ENCODE results near the gene SEMA4B.

The SEMA4B gene

DNA sequence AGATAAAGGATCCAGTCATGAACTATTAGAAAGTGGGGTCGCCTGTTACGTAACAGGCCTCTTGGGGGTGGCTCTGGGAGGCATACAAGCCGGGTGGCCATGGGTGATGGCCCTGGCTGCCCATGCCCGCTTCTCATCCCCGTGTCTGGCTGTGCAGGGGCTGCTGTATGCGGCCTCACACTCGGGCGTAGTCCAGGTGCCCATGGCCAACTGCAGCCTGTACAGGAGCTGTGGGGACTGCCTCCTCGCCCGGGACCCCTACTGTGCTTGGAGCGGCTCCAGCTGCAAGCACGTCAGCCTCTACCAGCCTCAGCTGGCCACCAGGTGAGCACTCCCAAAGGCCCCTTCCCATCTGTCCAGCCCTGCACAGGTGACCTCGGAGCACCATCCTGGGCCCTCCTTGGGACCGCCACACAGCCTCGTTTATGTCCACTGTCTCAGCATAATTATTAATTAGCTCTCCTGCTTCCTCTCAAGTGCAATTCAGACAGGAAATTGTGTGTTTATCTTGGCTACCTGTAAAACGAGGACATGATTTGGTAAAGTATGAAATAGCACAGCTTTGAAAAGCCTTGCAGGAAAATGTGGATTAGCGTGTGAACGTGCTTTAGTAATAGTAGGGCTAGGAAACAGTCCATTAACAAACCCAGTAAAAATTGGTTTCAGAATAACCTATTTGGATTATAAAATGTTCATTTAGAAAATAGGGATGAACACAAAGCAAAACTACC is 24.5 kb downstream of the SEMA4B start:
- DNase-seq (ENCODE audit: low read depth), result no peak

DNA sequence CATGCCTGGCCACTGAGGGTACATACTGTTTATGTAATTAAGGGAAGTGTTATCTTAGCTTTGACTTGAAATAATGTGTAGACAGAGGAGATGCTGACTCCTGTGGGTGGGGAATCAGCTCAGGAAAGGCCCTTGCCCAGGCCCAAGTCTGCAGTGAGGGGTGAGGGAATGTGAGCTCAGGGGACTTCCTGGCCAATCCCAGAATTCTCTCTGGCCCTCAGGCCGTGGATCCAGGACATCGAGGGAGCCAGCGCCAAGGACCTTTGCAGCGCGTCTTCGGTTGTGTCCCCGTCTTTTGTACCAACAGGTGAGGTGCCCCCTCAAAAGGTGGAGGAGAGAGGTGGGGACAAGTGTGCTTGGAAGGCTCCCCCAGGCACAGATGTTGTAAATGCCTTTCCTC is 26.2 kb downstream of the SEMA4B start:
- DNase-seq (ENCODE audit: low read depth), result no peak

DNA sequence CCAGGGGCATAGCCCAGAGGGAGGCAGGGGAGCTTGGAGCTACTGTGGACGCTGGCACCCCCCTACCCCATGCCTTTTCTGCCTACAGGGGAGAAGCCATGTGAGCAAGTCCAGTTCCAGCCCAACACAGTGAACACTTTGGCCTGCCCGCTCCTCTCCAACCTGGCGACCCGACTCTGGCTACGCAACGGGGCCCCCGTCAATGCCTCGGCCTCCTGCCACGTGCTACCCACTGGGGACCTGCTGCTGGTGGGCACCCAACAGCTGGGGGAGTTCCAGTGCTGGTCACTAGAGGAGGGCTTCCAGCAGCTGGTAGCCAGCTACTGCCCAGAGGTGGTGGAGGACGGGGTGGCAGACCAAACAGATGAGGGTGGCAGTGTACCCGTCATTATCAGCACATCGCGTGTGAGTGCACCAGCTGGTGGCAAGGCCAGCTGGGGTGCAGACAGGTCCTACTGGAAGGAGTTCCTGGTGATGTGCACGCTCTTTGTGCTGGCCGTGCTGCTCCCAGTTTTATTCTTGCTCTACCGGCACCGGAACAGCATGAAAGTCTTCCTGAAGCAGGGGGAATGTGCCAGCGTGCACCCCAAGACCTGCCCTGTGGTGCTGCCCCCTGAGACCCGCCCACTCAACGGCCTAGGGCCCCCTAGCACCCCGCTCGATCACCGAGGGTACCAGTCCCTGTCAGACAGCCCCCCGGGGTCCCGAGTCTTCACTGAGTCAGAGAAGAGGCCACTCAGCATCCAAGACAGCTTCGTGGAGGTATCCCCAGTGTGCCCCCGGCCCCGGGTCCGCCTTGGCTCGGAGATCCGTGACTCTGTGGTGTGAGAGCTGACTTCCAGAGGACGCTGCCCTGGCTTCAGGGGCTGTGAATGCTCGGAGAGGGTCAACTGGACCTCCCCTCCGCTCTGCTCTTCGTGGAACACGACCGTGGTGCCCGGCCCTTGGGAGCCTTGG is 27.0 kb downstream of the SEMA4B start:
- no peak for DNase-seq (ENCODE audit: low read depth)

DNA sequence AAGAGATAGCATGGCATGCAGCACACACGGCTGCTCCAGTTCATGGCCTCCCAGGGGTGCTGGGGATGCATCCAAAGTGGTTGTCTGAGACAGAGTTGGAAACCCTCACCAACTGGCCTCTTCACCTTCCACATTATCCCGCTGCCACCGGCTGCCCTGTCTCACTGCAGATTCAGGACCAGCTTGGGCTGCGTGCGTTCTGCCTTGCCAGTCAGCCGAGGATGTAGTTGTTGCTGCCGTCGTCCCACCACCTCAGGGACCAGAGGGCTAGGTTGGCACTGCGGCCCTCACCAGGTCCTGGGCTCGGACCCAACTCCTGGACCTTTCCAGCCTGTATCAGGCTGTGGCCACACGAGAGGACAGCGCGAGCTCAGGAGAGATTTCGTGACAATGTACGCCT is 27.8 kb downstream of the SEMA4B start:
- no peak for DNase-seq (ENCODE audit: low read depth)

DNA sequence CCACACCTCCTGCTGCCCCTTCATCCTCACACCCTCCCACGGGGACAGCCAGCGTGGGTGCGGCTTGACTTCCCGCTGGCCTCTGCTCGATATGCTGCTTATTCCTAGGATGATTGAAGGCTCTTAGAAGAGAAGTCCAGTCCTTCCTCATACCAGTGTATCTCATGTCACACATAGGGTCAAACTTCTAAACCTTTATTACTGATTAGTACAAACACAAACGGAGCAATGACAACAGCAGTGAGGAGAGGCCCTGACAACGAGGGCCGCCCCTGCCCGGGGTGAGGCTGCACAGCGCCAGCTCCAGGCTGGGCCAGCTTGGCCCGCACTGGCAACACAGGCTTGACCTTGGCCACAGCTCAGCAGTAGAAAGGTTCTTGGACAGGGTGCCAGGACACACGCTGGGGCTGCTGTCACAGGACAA is 29.0 kb downstream of the SEMA4B start:
- no peak for DNase-seq (ENCODE audit: low read depth)

DNA sequence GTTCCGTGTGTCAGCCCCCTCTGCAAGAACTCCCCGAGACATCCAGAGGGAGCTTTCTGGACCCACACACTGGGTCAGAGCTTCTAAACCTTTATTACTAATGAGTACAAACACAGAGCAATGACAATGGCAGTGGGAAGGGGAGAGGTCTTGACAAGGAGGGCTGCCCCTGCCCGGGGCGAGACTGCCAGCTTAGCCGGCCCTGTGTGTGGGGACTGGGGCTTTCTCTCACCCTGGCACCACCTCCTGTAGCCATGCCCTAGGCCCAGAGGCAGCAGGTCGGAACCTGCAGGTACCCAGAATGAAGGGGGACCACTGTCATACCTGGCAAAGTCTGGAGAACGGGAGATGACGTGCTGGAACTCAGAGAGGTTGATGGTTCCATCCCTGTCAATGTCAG is 29.5 kb downstream of the SEMA4B start:
- DNase-seq (ENCODE audit: low read depth), result no peak

DNA sequence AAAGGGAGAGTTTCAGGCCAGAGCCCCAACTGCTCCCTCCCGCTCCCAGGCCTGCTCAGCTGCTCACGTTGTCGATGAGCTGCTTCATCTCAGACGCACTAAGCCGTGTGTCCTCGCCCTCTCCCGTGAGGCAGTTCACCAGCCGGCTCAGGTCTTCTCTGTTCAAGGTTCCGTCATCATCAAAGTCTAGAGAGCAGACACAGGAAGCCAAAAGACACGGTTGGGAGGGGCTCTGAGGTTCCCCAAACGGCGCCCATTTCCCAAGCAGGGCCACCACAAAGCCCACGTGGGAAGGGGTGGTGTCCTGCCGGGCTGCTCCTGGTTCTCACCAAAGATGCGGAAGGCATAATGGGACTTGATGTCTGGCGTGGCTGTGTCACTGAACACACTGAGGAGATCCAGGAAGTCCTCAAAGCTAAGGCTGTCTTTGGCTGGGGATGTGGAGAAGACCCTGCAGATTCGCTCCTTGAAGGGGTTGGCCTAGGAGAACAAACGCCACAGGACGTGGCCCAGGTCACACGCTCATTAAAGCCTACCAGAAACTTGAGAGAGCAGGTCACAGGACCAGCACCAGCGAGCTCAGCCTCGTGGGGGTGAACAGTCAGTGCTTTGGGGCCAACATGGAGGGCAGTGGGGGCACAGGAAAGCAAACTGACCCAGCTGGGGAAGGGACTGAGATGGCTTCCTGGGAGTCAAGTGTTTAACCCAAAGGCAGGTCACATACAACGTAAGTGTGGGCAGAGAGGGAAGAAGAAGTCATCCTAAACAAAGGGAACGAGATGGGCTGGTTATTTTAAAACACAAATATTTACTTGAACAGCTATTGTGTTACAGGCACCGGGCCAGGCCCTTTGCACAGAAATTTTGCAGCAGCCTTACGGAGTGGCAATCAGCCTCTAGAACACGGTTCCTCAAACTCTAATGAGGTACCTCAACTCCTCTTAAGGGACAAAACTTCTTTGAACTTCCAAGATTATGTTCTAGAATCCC is 30.2 kb downstream of the SEMA4B start:
- DNase-seq (ENCODE audit: low read depth), result no peak

DNA sequence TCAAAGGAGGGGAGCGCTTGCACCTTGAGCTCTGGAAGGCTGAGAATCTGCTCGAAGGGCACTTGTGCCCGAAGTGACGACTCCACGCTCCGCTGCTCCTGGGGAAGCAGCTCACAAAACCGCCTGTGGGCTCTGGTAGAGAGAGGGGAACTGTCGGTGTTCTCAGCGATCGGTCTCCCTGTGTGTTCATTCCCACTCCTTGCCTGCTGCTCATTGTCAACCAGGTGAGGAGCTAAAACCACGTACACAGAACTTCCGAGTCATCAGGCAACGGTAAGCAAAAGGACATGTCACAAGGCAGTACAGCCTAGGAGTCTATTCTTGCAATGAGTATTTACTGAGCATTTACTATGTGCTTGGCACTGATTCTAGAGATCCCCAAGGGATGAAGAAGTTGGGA is 31.1 kb downstream of the SEMA4B start:
- no peak for DNase-seq (ENCODE audit: low read depth)

DNA sequence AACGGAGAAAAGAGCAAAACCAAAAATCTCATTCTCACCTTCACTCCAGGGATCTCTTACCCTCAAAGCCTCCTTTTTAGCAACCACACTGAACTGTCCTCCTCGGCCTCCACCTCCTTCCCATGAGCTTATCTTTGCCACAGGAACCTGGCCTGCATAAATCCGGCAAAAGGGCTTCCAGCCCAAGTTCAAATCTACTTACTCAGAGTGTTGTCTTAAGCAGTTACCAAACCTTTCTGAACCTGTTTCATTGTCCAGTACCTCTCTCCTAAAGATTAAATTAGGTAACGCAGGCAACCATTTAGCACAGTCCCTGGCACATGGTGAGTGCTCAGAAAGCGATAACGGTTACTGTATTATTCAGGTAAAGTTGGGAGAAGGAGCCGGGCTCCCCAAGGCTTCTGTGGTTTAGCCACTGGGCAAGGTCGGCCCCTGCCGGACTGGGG is 31.8 kb downstream of the SEMA4B start:
- DNase-seq (ENCODE audit: low read depth), result peak; percentile 10

DNA sequence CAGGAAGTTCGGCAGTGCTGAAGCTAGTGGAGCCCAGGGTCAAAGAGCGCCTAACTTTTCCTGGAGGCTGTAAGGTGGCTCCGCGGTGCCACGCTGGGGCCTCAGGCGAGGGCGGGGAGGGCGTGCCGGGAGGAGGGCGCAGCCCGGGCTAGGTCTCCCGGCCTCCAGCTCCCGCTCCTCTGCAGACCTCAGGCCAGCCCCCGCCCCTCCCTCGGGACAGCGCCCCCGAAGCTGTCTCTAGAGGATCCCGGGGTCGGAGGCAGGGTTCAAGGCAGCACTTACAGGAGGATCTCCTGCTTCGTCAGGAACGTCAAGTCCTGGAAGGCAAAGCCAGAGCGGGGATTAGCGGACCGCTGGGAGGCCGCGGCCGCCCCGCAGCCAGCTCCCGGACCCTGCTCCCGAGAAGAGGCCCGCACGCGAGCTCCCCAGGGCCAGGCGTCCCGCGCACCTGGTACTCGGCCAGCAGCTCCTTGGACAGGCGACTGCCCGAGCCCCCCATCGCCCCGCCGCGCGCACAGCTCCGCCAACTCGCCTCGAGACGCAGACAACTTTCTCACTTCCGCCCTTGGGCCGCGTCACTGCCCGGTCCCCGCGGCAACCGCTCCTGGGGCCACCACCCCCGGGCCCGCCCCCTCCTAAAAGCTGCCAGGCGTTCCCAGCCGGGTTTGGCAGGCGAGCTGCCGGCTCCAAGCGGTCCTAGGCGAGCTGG is 32.4 kb downstream of the SEMA4B start, which contains the start of gene CIB1:
Gene CIB1 (minus strand): TSS at position 555 of the 709 bp plus-strand sequence. CDS start 56 bp downstream, at position 499.
- DNase-seq (ENCODE audit: low read depth), result peak; percentile 16

DNA sequence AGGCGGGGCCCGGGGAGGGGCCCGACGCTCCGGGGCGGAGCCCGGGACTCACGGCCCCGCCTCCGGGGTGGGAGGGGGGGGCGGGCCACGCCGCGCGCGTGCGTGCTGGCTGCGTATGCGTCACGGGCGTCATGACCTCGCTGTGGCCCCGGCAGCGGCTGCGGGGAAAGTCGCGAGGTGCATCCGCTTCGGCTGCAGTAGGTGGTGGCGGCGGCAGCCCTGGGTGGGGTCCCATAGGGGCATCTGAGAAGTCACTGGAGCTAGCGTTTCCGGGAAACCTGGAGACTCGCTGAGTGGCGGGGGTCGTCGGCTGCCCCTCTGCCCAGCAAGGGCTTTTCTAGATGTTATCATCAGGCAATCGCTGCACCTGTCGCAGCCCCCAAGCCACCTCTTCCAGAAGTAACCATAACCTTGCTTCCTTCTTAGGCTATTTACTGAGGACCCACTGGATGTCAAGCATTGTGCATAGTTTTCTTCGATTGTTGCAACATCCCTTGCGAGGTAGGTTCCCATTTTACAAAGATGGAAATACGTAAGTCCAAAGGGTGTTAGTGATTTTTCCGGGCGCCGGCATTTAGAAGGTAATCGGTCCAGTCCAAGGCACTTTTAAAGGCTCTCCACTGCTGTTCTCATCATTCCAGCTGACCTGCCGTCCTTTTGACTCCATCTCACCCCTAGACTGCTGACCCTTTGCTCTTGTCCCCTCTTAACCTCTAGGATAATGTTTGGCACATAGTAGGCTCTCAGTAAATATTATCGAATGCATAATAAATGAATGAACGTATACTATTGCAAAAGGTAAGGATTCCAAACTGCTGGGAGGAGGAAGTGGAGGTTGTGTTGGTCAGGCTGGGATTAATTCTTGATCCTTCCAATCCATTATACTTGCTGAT is 33.2 kb downstream of the SEMA4B start, which contains the start of gene GDPGP1:
Gene GDPGP1 (plus strand): TSS at position 114 of the 893 bp plus-strand sequence. CDS start 6,700 bp downstream, outside the sequence.
- DNase-seq (ENCODE audit: low read depth), result peak; percentile 74

DNA sequence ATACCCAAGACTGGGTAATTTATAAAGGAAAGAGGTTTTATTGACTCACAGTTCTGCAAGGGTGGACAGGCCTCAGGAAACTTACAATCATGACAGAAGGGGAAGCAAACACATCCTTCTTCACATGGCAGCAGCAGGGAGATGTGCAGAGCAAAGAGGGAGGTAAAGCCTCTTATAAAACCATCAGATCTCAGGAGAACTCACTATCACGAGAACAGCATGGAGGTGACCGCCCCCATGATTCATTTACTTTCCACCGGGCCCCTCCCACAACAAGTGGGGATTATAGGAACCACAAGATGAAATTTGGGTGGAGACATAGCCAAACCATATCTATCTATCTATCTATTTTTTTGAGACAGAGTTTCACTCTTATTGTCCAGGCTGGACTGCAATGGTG is 38.2 kb downstream of the SEMA4B start:
- no peak for DNase-seq (ENCODE audit: low read depth)

DNA sequence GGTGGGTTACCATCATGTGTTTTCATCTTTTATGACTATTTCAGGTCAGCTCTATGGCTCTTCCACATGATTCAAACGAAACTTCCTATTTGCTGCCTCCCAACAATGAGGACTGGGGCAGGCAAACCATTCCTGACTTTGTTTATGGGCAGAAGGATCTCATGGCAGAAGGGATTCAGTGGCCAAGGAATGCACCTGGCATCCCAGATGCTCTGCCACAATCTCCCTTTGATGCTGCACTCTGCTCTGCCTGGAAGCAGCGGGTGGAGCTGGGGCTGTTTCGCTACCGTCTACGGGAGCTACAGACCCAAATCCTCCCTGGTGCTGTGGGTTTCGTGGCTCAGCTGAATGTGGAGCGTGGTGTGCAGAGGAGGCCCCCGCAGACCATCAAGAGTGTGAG is 39.7 kb downstream of the SEMA4B start:
- no peak for DNase-seq (ENCODE audit: low read depth)

DNA sequence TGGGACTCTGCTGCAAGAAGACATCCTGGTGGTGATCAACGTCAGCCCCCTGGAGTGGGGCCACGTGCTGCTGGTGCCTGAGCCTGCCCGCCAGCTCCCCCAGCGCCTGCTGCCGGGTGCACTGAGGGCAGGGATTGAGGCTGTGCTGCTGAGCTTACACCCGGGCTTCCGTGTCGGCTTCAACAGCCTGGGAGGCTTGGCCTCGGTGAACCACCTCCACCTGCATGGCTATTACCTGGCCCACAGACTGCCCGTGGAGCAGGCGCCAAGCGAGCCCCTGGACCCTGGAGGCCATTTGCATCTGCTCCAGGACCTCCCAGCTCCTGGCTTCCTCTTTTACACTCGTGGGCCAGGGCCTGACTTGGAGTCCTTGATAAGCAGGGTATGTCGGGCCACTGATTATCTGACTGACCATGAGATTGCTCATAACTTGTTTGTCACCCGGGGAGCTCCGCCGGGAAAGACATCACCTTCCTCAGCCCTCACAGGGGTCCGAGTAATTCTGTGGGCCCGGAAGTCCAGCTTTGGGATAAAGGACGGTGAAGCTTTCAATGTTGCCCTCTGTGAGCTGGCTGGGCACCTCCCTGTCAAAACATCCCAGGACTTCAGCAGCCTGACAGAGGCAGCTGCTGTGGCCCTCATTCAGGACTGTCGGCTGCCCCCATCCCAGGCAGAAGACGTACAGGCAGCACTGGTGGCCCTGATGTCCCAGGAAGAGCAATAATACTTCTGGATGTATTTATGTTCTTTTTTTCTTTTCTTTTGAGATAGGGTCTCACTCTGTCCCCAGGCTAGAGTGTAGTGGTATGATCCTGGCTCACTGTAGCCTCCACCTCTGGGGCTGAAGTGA is 40.4 kb downstream of the SEMA4B start:
- DNase-seq (ENCODE audit: low read depth), result no peak

DNA sequence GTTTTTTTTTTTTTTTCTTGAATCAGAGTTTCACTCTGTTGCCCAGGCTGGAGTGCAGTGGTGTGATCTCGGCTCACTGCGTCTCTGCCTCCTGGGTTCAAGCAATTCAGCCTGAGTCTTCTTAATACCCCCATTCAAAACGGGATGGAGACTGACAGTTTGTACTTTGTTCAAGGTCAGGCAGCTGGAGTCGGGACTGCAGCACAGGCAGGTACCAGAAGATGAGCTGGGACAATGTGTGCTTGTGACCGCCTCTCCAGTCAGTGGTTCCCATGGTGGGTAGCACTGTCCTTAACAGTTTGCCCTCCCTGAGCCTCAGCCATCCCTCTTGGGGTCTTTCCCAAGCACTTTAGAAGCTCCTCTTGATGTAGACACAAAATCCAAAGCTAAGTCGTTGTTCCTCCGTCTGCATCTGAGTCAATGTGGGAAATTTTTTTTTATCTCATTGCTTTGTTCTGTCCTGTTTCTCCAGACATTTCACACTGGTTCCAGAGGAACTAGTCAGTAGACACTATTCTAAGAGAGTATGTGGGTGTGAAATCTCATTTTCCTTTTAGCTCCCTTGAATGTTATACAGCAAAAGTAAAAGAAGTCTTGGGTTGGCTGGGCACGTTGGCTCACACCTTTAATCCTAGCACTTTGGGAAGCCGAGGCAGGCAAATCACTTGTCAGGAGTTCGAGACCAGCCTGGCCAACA is 43.0 kb downstream of the SEMA4B start:
- DNase-seq (ENCODE audit: low read depth), result no peak

DNA sequence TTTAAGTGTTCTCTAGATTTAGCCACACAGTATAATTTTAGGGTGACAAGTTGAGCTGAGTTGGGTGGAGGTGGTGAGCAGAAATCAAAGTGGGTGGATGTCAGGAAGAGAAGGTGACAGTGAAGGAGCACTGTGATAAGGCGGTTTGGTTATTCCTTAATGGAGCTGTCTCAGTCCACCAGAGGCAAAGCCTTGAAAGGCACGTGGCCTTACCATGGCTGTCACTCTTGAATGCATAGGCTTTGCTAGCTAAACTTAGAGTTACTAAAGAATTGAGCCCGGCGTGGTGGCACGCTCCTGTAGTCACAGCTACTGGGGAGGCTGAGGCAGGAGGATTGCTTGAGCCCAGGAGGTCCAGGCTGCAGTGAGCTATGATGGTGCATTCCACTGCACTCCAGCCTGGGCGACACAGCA is 47.7 kb downstream of the SEMA4B start:
- DNase-seq (ENCODE audit: low read depth), result no peak

DNA sequence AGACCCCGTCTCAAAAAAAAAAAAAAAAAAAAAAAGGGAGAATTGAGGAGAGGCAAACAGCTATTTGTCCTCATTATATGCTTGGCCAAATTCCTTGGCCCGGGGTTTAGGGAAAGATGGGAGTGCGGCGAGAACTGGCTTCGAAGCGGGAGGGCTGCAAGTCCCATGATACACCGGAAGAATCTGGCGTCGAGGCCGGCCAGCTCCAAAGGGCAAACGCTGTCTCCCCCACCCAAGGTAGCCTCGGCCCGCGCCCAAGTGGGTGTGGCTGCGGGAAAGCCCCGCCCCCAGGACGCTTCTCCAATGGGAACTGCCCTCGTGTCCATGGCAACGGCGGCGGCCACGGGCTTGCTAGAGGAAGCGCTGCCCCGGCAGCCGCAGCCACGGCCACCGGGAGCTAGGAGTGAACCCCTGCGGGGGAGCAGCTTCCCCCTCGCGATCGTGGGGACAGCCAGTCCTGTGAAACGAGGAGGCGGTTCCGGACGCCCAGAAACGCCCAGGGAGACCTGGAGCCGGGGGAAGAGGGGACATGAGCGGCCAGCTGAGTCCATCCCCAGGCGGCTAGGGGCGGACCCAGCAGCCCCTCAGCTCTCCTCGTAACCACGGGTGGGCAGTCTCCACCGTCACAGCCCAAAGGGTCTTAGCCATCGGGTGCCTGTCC is 48.2 kb downstream of the SEMA4B start, which contains the start of gene TTLL13:
Gene TTLL13 (plus strand): TSS at position 354 of the 661 bp plus-strand sequence. CDS start 1,075 bp downstream, outside the sequence.
- DNase-seq (ENCODE audit: low read depth), result peak; percentile 37

DNA sequence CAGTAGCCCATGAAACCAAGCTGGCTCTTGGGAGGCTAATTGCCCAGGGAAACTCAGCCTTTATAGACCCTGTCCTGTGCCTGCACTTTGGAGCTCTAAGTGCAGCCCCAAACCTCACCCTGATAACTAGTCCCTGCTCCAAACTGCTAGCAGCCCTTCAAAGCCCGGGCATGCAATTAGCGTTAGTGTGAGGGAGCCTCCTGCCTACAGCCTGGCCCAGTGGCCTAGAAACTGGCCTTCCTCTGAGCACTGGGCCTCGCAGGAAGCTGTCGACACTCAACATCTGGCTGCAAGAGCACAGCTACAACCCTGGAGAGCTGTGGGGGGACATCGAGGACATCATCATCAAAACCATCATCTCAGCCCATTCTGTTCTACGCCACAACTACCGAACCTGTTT is 56.6 kb downstream of the SEMA4B start:
- DNase-seq (ENCODE audit: low read depth), result no peak

Data from HS-5 (cell line).